Measurements from ENCODE around the gene TAS1R2.

The TAS1R2 gene

DNA sequence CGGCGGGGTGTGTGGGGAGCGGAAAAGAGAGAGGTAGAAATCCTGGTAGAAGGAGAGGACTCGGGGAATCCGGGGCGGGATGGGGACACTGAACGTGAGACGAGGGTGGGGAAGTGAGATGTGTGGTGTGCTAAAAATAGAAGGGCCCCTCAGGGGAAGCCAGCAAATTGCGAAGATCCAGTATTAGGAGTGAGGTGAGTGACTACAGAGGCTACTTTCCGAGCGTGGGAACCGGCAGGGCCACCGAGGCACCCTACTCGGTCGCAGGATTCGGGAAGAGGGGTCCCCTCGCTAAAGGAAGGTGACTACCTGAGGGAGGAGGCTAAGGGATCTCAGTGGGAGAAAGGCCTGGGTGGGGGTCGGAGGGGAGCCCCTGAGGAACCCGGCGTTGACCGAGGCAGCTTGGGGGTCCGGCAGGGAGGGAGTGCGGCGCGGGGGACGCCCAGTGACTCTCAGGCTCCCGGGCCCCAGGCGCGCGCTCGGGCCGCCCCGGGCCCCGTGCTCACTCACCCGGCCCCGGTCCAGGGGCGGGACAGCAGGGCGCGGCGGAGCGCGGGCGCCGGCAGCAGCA is 42.6 kb upstream of the TAS1R2 start:
- H3K36me3 ChIP-seq: no peaks in the 10 kb centered on the region
- H3K27me3 ChIP-seq: no peaks in the 10 kb centered on the region
- no peak for DNase-seq
- TF ChIP-seq, protein P1, sequence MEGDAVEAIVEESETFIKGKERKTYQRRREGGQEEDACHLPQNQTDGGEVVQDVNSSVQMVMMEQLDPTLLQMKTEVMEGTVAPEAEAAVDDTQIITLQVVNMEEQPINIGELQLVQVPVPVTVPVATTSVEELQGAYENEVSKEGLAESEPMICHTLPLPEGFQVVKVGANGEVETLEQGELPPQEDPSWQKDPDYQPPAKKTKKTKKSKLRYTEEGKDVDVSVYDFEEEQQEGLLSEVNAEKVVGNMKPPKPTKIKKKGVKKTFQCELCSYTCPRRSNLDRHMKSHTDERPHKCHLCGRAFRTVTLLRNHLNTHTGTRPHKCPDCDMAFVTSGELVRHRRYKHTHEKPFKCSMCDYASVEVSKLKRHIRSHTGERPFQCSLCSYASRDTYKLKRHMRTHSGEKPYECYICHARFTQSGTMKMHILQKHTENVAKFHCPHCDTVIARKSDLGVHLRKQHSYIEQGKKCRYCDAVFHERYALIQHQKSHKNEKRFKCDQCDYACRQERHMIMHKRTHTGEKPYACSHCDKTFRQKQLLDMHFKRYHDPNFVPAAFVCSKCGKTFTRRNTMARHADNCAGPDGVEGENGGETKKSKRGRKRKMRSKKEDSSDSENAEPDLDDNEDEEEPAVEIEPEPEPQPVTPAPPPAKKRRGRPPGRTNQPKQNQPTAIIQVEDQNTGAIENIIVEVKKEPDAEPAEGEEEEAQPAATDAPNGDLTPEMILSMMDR (IDR thresholded peaks at IDR 0.05; ENCODE audit: low read depth, low read length): no peak
- H3K4me3 ChIP-seq (ENCODE audit: low read depth, low read length): peak overlapping the region; percentile 75
- H3K9me3 ChIP-seq: no peaks in the 10 kb centered on the region
- no peaks in the 10 kb centered on the region for H3K4me1 ChIP-seq

DNA sequence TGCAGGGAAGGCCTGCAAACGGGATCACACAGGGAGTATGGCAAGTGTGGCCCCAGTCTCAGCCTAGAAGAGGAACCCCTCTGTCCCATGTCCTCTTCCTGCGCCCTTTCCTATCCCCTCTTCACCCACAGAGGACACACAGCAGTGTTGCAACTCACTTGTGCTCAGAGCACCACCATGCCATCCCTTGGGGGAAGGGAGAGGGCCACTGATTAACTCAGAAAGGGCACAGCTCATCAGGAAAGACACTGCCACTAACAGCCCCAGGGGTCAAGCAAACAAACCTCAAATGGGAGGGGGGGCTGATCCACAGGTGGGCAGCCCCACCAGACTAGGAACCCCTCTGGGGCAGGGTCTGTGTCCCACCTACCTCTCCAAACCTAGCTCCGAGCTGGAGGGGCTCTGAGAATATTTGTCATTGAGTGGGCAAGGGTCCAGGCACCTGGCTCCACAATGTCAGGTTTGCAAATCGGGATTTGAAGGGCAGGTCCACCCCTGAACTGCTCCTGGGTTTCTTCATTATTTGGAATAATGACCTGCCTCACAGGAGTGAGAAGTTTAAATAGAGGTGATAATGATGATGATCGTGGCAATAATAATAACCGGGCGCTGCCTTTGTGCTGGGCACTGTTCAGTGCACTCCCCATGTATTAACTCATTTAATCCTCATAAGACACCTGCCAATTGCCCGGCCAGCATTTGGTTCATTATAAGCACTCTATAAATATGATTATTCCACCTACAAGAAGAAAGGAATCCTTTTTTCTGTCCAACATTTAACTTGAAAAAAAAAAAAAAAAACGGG is 41.9 kb upstream of the TAS1R2 start:
- H3K4me3 ChIP-seq (ENCODE audit: low read depth, low read length): peak overlapping the region; percentile 75
- DNase-seq: no peak
- H3K9me3 ChIP-seq: no peaks in the 10 kb centered on the region
- TF ChIP-seq, protein P1 (IDR thresholded peaks at IDR 0.05; ENCODE audit: low read depth, low read length): no peak
- H3K27me3 ChIP-seq: no peaks in the 10 kb centered on the region
- H3K4me1 ChIP-seq: no peaks in the 10 kb centered on the region
- no peaks in the 10 kb centered on the region for H3K36me3 ChIP-seq

GRCh38 chr1:18900303-18900841 is 40.9 kb upstream of the TAS1R2 start:
- TF ChIP-seq, protein P1 (IDR thresholded peaks at IDR 0.05; ENCODE audit: low read depth, low read length): no peak
- Histone ChIP-seq H3K4me3 (ENCODE audit: low read depth, low read length) (no peak overlapping the region), H3K27me3 (no peaks in the 10 kb centered on the region), H3K4me1 (no peaks in the 10 kb centered on the region), H3K36me3 (no peaks in the 10 kb centered on the region), H3K9me3 (no peaks in the 10 kb centered on the region)
- DNase-seq: no peak

DNA sequence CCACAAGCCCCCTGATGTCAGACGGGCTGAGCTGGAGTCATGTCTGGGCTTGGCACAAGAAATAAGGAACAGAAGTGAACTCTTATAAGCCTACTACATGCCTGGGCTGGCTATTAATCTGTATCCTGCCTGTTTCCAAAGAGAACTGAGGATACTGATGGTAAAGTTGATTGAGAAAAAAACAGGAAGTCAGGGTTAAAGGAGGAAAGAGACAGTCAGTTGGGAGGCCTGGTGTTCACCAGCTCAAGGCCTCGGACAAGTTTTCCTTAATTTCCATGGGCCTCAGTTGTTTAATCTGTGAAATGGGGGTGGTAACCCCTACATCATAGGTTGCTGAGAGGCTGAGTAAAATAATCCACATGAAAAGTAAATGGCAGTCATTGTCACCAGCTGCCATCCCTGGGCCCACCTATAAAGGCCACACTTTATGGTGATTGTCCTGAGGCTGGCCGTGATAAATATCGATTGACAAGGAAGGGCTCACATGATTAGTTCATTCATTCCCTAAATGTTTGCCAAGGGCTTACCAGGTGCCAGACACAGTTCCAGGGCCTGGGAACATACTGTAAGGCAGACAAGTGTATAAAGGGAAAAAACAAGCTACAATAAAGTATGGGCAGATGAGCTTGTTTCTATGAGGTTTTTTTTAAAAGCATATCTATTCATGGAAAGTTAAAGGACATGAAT is 40.0 kb upstream of the TAS1R2 start:
- H3K9me3 ChIP-seq: no peaks in the 10 kb centered on the region
- H3K27me3 ChIP-seq: no peaks in the 10 kb centered on the region
- TF ChIP-seq, protein P1 (IDR thresholded peaks at IDR 0.05; ENCODE audit: low read depth, low read length): no peak
- H3K4me3 ChIP-seq (ENCODE audit: low read depth, low read length): no peak overlapping the region
- H3K4me1 ChIP-seq: no peaks in the 10 kb centered on the region
- no peak for DNase-seq
- H3K36me3 ChIP-seq: no peaks in the 10 kb centered on the region

DNA sequence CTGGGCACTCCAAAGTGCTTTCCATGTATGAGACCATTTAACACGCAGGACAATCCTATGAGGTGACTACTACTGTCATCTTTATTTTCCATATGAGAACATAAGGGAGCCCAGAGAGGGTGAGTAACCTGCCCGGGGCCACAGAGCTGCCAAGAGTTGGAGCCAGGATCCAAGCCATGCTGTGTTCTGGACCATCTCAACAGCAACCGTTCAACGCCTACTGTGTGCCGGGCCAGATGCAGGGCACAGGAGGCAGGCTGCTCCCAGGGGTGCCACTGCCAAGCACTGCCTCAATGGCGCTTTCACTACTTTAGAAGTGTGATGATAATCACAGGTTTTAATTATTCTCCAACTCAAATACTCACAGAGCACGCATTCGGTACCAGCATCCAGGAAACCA is 39.1 kb upstream of the TAS1R2 start:
- no peaks in the 10 kb centered on the region for H3K27me3 ChIP-seq
- no peaks in the 10 kb centered on the region for H3K36me3 ChIP-seq
- H3K4me3 ChIP-seq (ENCODE audit: low read depth, low read length): no peak overlapping the region
- H3K9me3 ChIP-seq: no peaks in the 10 kb centered on the region
- TF ChIP-seq, protein P1 (IDR thresholded peaks at IDR 0.05; ENCODE audit: low read depth, low read length): no peak
- no peaks in the 10 kb centered on the region for H3K4me1 ChIP-seq
- DNase-seq: no peak

Data from BE2C (cell line).